Skeletal muscle tissue (tissue), 4 donors: ENCODE results near the gene SVBP. TPM values are rescaled to one million over a fixed set of nuclear protein-coding genes. Genes with fewer than 3 reads are reported as not detected.
A peak's percentile ranks its signal among the peaks of the same experiment; 100 is the strongest.
"Not testable (repeated sequence)": the region's sequence is repeated elsewhere in the genome, so short reads cannot be mapped to it uniquely, and the experiment has no call there.

Experiments used
- H3K27ac ChIP-seq: one replicate; pipeline ENCODE4 v1.7.0; 2013; ENCODE audit warnings: mild to moderate bottlenecking, low read depth, low read length, inconsistent platforms
- H3K27me3 ChIP-seq, 3 donors: one replicate each; pipeline ENCODE4 v1.7.0; 2013; ENCODE audit warnings: low read length in 3 of 3; ENCODE audit not compliant: control insufficient read depth in 3 of 3, insufficient read depth in 3 of 3
- H3K36me3 ChIP-seq, 3 donors: one replicate each; pipeline ENCODE4 v1.7.0; 2013; ENCODE audit warnings: low read length in 3 of 3; ENCODE audit not compliant: control insufficient read depth in 3 of 3, insufficient read depth in 3 of 3
- H3K4me1 ChIP-seq, 3 donors: one replicate each; pipeline ENCODE4 v1.7.0; 2013; ENCODE audit warnings: low read length in 3 of 3, mild to moderate bottlenecking in 3 of 3; ENCODE audit not compliant: control insufficient read depth in 3 of 3, insufficient read depth in 3 of 3
- H3K4me3 ChIP-seq, 3 donors: one replicate each; pipeline ENCODE4 v1.7.0; 2013; ENCODE audit warnings: low read length in 3 of 3
- H3K9ac ChIP-seq, 3 donors: one replicate each; pipeline ENCODE4 v1.7.0; 2013; ENCODE audit warnings: low read length in 3 of 3, mild to moderate bottlenecking in 3 of 3, moderate library complexity in 2 of 3, low read depth in 1 of 3
- H3K9me3 ChIP-seq, 3 donors: one replicate each; pipeline ENCODE4 v1.7.0; 2013; ENCODE audit warnings: low read length in 3 of 3; ENCODE audit not compliant: control insufficient read depth in 3 of 3
- total RNA-seq: library from RNA; depleted of rRNA; stranded (reverse); fragments of >200 nt; gene quantifications from one replicate; pipeline ENCODE4 v1.2.3, GENCODE V29; 2014
- donor health status: Osteomylitis.

The SVBP gene
- total RNA-seq = 34.4 TPM

GRCh38 chr1:42816585-42817439 is at the start of gene SVBP, which contains the start of gene ERMAP:
SVBP (minus strand) TSS chr1:42817397; CDS start chr1:42816544, 853 bp downstream.
ERMAP (plus strand) TSS chr1:42817122; CDS start chr1:42830449, 13,327 bp downstream.
- Histone ChIP-seq H3K27me3 (no peaks in the 10 kb centered on the region), H3K9me3 (no peaks in the 10 kb centered on the region), H3K4me1 (peaks cover 9 to 17% (median 10%) of the 10 kb centered on the region in 3 donors), H3K36me3 (peaks cover 0 to 3% (median 2%) of the 10 kb centered on the region in 3 donors), H3K27ac (peak within 1 kb of the TSS; percentile 94), H3K9ac (peak within 1 kb of the TSS; percentile 91 to 98 (median 95)), H3K4me3 (peak within 1 kb of the TSS; percentile 88 to 95 (median 92))

GRCh38 chr1:42866549-42866948 is 49.4 kb upstream of the SVBP start:
- H3K9me3 ChIP-seq = no peaks in the 10 kb centered on the region
- H3K4me1 ChIP-seq = no peaks in the 10 kb centered on the region
- peaks cover 0 to 16% (median 7%) of the 10 kb centered on the region in 3 donors for H3K27me3 ChIP-seq
- H3K9ac ChIP-seq = no peak overlapping the region
- no peak overlapping the region for H3K27ac ChIP-seq
- H3K4me3 ChIP-seq = no peak overlapping the region
- H3K36me3 ChIP-seq = no peaks in the 10 kb centered on the region

- H3K9ac ChIP-seq = no peak overlapping the region
- H3K9me3 ChIP-seq = peaks cover 0 to 2% (median 2%) of the 10 kb centered on the region in 3 donors
- H3K36me3 ChIP-seq = no peaks in the 10 kb centered on the region
- H3K27ac ChIP-seq = no peak overlapping the region
- H3K4me1 ChIP-seq = no peaks in the 10 kb centered on the region
- H3K4me3 ChIP-seq = no peak overlapping the region
- peaks cover 0 to 13% (median 7%) of the 10 kb centered on the region in 3 donors for H3K27me3 ChIP-seq
These were observed 43.8 kb upstream of the SVBP start for GRCh38 chr1:42861014-42861399.

GRCh38 chr1:42860339-42861013 is 43.3 kb upstream of the SVBP start:
- no peaks in the 10 kb centered on the region for H3K36me3 ChIP-seq
- H3K27ac ChIP-seq = no peak overlapping the region
- H3K27me3 ChIP-seq = peaks cover 0 to 13% (median 7%) of the 10 kb centered on the region in 3 donors
- H3K4me3 ChIP-seq = no peak overlapping the region
- peaks cover 0 to 2% (median 2%) of the 10 kb centered on the region in 3 donors for H3K9me3 ChIP-seq
- H3K9ac ChIP-seq = no peak overlapping the region
- H3K4me1 ChIP-seq = no peaks in the 10 kb centered on the region

- H3K9ac ChIP-seq, H3K4me1 ChIP-seq, H3K9me3 ChIP-seq, H3K4me3 ChIP-seq, H3K36me3 ChIP-seq, H3K27ac ChIP-seq: not testable (repeated sequence)
- peaks cover 0 to 13% (median 7%) of the 10 kb centered on the region in 3 donors for H3K27me3 ChIP-seq
These were observed 42.2 kb upstream of the SVBP start for GRCh38 chr1:42859366-42859765.

GRCh38 chr1:42856554-42856953 is 39.4 kb upstream of the SVBP start:
- H3K27ac ChIP-seq, H3K9me3 ChIP-seq, H3K27me3 ChIP-seq, H3K9ac ChIP-seq, H3K36me3 ChIP-seq, H3K4me3 ChIP-seq, H3K4me1 ChIP-seq: not testable (repeated sequence)

GRCh38 chr1:42853116-42853884 is 36.1 kb upstream of the SVBP start:
- Histone ChIP-seq H3K9me3 (peaks cover 0 to 4% (median 0%) of the 10 kb centered on the region in 3 donors), H3K27ac (no peak overlapping the region), H3K4me3 (no peak overlapping the region), H3K36me3 (peaks cover 13 to 27% (median 20%) of the 10 kb centered on the region in 3 donors), H3K9ac (no peak overlapping the region), H3K27me3 (no peaks in the 10 kb centered on the region), H3K4me1 (no peaks in the 10 kb centered on the region)

- Histone ChIP-seq H3K4me1 (peaks cover 0 to 4% (median 0%) of the 10 kb centered on the region in 3 donors), H3K27me3 (no peaks in the 10 kb centered on the region), H3K27ac (no peak overlapping the region), H3K9me3 (peaks cover 0 to 4% (median 0%) of the 10 kb centered on the region in 3 donors), H3K36me3 (peaks cover 13 to 27% (median 20%) of the 10 kb centered on the region in 3 donors), H3K9ac (no peak overlapping the region), H3K4me3 (no peak overlapping the region)
These were observed 35.4 kb upstream of the SVBP start for GRCh38 chr1:42852608-42852980.

GRCh38 chr1:42851960-42852607 is 34.9 kb upstream of the SVBP start:
- Histone ChIP-seq H3K9ac (no peak overlapping the region), H3K27ac (no peak overlapping the region), H3K4me3 (no peak overlapping the region), H3K9me3 (peaks cover 0 to 4% (median 0%) of the 10 kb centered on the region in 3 donors), H3K27me3 (no peaks in the 10 kb centered on the region), H3K4me1 (peaks cover 4 to 9% (median 5%) of the 10 kb centered on the region in 3 donors), H3K36me3 (peaks cover 13 to 27% (median 20%) of the 10 kb centered on the region in 3 donors)
